Fibroblast of skin of left biceps (primary cell): ENCODE measurements around the gene CELF5.

Experiments
- DNase-seq, 2 experiments: peaks; one replicate each; pipeline ENCODE4 v3.0.0-alpha.2; 2013; ENCODE audit warnings: low read depth in 2 of 2

The CELF5 gene

DNA sequence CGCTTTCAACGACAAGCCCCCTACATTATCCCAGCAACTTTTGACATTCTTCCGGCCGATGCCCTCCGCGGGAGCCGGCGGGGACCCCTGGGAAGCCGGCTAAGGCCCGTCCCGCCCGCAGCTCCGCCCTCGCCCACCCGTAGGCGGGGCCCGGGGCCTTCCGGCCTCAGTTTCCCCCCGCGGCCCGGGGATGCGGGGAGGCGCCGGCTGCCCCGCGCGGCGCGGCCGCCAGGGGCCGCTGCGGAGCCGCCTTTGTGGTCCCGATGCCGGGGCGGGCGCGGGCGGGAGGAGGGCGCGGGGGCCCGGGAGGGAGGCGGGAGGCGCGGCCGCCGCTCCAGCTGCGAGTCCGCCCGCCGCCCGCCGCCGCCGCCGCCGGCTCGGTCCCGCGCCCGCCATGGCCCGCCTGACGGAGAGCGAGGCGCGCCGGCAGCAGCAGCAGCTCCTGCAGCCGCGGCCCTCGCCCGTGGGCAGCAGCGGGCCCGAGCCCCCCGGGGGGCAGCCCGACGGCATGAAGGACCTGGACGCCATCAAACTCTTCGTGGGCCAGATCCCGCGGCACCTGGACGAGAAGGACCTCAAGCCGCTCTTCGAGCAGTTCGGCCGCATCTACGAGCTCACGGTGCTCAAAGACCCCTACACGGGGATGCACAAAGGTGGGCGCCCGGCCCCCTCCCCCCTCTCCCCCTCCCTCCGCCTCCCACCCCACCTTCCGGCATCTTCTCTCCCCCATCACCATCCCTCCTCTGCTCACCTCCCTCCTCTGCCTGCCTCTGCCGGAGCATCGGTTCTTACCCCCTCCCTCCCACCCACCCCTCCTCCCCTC is at the start of gene CELF5:
TSS of gene CELF5 (plus strand) at position 316 of the 823 bp plus-strand sequence. CDS start at position 395, 79 bp downstream.
- DNase-seq, result peak in 1 of 2 experiments; percentile 3

DNA sequence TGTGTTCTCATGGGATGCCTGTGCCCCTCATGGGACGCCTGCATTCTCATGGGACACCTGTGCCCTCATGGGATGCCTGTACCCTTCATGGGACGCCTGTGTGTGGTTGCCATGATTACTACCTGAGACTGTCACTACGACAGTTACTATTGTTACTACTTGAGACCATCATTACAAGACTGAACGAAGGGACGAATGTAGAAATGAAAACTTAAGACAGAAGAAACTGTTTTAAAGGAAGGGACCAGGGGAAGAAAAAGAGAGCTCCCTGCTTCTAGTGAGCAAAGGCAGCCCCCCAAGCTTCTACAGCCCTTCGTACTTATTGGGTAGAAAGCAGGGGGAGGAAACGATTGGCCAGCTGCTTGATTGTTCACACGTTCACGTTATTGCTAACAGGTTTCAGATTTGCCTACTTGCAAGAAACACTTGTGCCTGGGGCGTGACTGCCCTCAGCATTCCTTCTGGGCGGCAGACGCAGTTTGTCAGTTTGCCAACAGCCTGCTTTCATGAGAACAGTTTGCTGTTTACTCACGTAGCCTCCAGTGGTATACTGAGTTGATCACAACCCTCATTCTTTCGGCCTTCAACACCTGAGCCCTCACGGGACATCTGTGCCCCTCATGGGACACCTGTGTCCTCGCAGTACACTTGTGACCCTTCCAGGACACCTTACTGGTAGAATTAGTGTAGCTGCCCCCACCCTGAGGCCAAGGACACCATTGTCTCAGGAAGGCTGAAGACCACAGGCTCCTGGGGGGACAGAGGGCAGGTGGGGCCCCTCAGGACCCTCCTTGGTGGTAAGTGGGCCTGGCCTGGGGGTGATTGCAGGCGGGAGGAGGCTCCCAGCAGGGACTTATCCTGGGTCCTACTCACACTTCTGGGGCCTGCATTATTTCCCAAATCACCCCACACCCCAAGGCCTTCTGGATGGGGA is 48.4 kb upstream of the CELF5 start:
- peak in 1 of 2 experiments; percentile 17 for DNase-seq

GRCh38 chr19:3176715-3177501 is 47.6 kb upstream of the CELF5 start:
- no peak for DNase-seq

GRCh38 chr19:3178377-3178972 is 46.0 kb upstream of the CELF5 start, which contains the start of gene S1PR4:
TSS of gene S1PR4 (plus strand) at chr19:3178769. CDS start at chr19:3178793, 24 bp downstream.
- no peak for DNase-seq

DNA sequence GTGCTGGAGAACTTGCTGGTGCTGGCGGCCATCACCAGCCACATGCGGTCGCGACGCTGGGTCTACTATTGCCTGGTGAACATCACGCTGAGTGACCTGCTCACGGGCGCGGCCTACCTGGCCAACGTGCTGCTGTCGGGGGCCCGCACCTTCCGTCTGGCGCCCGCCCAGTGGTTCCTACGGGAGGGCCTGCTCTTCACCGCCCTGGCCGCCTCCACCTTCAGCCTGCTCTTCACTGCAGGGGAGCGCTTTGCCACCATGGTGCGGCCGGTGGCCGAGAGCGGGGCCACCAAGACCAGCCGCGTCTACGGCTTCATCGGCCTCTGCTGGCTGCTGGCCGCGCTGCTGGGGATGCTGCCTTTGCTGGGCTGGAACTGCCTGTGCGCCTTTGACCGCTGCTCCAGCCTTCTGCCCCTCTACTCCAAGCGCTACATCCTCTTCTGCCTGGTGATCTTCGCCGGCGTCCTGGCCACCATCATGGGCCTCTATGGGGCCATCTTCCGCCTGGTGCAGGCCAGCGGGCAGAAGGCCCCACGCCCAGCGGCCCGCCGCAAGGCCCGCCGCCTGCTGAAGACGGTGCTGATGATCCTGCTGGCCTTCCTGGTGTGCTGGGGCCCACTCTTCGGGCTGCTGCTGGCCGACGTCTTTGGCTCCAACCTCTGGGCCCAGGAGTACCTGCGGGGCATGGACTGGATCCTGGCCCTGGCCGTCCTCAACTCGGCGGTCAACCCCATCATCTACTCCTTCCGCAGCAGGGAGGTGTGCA is 45.3 kb upstream of the CELF5 start:
- DNase-seq, result no peak

DNA sequence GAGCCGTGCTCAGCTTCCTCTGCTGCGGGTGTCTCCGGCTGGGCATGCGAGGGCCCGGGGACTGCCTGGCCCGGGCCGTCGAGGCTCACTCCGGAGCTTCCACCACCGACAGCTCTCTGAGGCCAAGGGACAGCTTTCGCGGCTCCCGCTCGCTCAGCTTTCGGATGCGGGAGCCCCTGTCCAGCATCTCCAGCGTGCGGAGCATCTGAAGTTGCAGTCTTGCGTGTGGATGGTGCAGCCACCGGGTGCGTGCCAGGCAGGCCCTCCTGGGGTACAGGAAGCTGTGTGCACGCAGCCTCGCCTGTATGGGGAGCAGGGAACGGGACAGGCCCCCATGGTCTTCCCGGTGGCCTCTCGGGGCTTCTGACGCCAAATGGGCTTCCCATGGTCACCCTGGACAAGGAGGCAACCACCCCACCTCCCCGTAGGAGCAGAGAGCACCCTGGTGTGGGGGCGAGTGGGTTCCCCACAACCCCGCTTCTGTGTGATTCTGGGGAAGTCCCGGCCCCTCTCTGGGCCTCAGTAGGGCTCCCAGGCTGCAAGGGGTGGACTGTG is 44.6 kb upstream of the CELF5 start:
- no peak for DNase-seq

DNA sequence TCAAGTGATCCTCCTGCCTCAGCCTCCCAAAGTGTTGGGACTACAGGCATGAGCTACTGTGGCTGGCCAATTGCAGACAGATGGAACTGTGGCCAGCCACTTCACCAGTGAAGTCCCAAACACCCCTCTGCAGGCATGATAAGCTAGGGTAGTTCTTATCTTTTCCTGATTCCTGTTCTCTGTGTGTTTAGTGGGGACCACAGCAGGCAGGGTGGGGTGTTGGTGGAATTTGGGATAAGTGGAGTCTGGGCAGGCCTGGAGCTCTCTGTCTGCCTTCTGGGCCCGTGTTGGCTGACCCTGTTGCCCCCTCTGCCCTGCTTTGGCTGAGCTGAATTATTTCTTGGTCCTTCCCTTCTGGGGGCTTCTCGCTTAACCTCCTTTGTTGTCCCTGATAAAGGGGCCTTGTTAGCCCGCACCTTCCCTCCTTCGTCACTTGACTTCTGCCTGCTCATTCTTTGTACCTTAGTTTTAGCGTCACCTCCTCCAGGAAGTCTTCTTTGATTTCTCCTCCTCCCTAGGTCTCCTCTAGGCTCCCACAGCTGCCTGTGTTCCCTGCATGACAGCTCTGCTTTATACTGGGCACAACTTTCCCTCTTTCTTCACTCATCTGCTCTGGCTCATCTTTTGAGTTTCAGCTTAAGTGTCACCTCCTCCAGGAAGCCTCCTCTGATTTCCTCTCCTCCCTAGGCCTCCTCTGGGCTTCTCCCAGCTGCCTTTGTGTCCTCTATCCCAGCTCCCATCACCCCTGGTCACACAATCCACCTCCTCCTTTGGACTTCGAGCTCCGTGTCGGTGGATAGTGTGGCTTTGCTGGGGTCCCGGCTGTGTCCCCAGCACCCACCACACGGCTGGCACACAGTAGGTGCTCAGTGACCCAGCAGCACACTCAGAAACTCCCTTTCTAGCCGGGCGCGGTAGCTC is 40.5 kb upstream of the CELF5 start:
- DNase-seq, result no peak

GRCh38 chr19:3184847-3185460 is 39.5 kb upstream of the CELF5 start:
- DNase-seq, result no peak

DNA sequence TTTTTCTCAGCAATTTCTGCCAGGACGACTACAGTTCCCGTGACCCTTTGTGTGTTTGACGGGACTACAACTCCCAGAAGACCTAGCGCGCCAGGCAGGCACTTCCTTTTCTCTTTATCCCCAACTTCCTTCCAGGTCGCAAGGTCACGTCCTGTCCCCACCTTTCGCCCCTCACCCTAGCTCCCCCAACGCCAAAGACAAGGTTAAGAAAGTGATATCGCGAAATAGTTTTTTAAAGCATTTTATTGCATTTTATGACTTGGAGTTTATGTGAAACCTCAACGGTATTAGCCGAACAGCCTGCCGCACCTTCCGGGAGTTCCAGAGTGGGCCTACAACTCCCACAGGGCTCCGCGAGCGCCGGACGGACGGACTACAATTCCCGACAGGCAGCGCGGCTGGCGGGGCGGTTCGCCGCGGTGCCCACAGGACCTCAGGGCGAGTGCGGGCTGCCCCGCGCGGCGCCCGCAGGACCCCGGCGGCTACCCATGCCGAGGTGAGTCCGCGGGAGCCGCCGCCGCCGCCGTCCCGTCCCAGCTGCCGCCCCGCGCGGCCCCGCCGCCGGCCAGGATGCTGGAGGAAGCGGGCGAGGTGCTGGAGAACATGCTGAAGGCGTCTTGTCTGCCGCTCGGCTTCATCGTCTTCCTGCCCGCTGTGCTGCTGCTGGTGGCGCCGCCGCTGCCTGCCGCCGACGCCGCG is 38.9 kb upstream of the CELF5 start, which contains the start of gene NCLN:
TSS of gene NCLN (plus strand) at position 470 of the 699 bp plus-strand sequence. CDS start at position 571, 101 bp downstream.
- DNase-seq, result peak; percentile 78 to 79

DNA sequence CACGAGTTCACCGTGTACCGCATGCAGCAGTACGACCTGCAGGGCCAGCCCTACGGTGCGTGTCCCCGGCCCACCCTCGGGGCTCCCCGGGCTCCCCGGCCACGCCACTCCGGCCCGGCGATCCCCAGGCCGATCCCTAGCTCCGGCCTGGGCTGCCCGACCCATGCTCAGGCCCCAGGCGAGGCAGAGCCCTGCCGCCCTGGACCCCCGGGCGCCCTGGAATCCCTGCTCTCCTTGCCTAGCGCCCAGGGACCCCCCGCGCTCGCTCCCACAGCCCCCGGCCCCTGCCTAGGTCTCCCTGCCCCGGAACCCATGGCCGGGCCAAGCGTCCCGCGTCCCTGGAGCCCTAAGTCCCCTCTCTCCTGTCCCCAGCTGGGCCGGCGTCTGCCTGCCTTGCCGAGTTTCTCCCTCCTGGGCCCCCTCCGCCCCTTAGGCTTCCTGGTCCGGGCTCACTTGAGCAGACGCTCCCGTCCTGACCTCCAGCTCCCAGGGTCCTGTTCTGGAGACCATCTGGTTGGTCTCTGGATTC is 38.2 kb upstream of the CELF5 start:
- DNase-seq, result no peak

- no peak for DNase-seq
Observed at GRCh38 chr19:3186891-3187661, 37.4 kb upstream of the CELF5 start.

- no peak for DNase-seq
Observed at GRCh38 chr19:3187662-3188511, 36.6 kb upstream of the CELF5 start.

DNA sequence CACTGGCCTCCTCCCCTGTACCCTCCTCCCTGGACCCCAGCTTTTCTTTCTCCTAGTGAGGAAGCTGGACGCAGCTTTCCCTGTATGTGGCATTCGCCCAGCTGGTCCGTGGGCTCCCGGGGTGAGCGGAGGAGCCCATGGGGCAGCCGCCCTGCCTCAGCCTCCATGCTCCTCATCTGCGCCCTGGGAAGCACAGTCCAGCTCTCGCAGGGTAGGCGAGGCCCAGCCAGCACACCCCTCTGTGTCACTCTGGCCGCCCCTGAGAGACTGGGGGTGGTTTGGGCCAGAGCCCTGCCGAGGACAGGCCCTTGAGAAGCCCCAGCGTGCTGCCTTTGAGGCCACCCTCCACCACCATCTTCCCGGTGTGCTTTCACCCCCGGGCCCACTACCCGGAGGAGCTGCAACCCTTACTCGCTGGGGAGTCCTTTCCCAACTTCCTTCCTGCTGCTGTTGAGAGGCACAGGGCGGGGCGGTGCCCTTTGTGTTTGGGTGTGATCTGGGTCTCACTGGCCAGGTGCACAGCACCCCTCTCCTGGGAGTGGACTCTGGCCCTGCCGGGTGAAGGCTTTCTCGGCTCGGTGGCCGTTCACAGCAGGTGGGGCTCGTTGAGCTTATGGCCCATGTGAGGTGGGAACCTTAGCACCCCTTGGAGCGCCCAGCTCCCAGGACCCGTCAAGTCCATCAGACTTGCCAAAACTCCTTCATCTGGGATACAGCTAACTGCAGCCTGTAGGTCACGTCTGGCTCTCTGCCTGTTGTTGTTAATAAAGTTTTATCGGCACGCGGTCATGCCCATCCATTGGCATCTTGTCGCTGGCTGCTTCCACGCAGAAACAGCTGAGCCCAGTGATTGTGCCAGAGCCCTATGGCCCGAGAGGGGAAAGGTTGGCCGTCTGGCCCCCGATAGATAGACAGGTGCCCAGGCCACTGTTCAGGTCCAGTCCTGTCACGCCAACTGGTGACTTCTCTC is 35.5 kb upstream of the CELF5 start:
- no peak for DNase-seq

GRCh38 chr19:3189702-3190469 is 34.6 kb upstream of the CELF5 start:
- DNase-seq, result no peak
